GM21619 (cell line): ENCODE data around the gene NFATC1.

ENCODE experiments used
- ATAC-seq: cut with Tn5 transposase; IDR thresholded peaks from one replicate; pipeline ENCODE4 v1.9.1; 2021; ENCODE audit not compliant: unreplicated experiment

Gene NFATC1

DNA sequence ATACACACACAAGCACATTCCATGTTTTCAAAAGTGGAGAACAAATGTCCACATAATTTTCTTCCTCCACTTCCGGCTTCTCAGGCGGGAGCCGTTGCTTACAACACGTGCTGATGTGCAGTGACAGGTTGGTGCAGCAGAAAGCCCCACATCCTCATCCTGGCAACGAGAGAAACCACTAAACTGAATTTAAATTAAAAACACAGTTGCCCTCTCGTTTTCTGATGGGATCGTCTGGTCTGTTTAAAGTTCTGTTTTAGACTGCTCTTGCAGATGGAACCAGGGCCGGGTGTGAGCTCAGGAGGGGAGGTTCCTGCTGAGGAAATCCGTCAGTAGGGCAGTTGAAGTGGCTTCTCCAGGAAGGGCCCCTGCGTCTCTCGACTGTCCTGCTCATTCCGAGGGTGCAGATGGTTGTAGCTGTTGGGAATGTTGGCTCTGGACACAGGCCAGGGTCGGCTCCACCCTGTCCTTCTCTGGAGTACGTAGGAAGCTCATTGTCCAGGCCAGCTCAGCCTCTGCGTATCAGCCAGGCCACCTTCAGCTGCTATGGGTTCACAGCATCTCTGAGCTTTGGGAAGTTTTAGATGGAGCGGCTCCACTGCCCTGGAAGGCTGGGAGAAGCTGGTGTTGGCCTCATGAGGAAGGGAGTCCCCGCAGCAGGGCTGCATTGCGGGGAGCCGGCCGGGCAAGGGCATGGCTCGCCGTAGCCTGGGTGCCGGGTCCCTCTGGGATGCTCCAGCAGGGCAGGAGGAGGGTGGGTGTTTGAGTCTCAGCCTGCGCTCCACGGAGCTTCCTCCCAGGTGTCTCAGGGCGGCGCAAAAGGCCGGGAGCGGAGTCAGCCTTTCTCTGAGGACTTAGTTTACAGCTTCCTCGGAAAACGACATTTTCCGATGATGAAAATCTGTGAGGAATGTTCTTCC is 58.3 kb downstream of the NFATC1 start:
- ATAC-seq, result no peak

DNA sequence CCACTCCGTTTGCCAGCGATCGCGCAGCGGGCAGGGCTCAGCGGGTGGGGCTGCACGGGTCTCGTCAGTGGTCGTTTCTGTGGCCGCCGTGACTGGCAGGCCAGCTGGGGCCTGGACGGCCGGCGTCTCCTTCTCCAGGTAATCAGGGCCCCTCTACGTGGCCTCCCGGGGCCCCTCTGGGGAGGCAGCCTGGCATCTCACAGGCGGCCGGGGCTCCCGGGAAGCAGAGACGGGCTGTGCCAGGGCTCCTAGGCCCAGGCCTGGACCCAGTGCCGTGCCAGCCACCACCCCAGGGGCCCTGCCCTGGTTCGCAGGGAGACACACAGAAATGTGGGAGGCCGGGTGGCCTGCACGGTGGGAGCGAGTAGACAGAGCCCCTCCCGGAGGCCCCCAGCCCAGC is 59.5 kb downstream of the NFATC1 start:
- ATAC-seq, result no peak

DNA sequence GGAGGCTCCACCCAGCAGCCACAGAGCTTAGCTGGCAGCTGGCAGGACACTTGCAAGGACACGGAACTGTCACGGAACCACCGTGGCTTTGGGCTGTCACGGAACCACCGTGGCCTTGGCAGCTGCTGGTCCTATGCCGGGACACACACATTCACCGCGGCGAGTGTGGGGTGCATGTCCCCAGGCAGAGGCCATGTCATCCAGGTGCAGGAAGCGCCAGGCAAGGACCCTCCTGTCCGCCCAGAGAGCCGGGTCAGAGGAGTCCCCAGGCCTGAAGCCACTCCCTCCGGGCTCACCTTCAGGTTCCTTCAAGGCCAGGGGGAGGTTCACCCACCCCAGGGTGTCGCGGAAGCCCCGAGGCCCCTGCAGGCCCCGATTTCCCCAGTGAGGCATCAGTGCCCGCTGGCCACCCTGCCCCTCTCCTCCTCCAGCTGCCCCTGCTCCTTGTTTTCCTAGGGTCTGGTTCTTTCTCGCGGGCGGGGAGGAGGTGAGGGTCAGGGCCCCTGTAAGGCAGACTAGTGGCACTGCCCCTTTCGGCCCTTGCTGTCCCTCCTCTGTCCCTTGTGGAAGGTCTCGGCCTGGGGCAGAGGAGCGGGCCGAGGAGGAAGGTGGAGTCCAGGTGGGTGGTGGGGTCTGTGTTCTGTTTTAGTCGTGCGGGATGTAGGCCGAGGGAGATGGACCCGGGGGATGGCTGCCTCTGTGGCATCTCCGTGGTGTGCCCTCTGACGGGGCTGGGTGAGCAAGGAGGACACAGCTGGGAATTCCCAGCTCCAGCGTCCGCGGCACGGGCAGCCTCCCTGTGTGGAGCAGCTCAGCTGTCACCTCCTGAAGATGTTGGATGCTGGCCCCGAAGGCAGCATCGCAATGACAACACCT is 60.6 kb downstream of the NFATC1 start:
- no peak for ATAC-seq

DNA sequence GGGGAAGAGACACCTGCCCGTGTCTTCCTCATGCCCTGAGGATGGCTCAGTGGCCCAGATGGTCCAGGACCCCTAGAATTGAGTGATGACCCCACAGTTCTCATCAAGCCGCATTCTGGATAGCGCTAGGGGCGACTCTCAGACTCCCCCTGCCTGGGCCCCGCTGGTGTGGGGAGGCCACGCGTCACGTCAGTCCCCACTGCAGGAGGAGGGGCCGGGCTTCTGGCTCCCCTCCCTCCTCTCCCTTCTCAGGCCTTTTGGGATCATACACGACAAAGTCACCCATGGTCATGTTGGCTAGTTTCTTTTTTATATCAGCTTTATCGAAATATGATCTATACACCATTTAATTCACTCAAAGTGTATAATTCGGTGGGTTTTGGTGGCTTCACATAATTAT is 61.5 kb downstream of the NFATC1 start:
- ATAC-seq, result no peak

DNA sequence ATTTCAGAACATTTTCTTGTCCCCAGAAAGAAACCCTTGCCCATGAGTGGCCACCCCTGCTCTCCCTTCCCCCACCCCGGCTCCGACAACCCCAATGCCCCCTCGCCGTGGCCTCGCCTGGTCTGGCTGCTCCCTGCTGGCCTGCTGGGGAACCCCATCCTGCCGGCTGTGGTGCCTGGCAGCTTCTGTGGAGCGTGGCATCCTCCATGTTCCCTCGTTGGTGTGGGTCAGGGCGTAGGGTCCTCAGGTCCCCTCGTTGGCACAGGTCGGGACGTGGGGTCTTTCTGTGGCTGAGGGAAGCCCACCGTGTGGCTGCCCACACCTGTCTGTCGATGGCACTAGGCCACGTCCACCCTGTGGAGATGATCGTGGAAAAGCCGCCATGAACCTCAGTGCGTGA is 61.9 kb downstream of the NFATC1 start:
- ATAC-seq, result no peak

DNA sequence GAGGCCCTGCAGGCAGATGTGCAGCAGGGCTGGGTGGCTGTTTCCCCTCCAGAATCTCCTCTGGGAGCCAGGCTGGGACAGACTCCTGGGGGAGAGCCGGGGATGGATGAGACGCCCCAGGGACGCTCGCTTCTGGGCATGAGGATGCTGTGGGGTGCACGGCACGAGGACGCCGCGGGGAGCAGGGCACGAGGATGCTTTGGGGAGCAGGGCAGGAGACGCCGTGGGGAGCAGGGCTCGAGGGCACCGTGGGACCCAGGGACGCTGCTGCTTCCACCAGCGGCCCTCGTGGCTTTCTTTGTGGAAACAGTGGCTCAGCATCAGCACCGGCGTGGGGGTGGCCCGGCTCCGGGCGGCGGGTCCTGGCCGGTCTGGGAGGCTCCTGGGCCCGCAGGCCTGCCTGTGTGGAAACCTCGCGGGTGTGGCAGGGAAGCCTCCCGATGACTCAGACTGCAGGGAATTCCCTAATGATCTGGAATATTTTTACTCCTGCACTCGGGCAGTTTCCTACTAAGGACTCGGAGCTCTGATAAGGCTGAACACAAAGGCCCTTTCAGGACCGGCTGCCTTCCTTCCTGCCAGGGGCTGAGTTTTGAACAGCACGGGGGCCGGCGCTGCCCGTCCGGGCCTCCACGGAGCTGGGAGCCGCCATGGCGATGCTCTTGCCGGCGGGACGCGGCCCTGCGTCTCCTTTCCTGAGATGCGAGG is 62.6 kb downstream of the NFATC1 start:
- ATAC-seq, result no peak

DNA sequence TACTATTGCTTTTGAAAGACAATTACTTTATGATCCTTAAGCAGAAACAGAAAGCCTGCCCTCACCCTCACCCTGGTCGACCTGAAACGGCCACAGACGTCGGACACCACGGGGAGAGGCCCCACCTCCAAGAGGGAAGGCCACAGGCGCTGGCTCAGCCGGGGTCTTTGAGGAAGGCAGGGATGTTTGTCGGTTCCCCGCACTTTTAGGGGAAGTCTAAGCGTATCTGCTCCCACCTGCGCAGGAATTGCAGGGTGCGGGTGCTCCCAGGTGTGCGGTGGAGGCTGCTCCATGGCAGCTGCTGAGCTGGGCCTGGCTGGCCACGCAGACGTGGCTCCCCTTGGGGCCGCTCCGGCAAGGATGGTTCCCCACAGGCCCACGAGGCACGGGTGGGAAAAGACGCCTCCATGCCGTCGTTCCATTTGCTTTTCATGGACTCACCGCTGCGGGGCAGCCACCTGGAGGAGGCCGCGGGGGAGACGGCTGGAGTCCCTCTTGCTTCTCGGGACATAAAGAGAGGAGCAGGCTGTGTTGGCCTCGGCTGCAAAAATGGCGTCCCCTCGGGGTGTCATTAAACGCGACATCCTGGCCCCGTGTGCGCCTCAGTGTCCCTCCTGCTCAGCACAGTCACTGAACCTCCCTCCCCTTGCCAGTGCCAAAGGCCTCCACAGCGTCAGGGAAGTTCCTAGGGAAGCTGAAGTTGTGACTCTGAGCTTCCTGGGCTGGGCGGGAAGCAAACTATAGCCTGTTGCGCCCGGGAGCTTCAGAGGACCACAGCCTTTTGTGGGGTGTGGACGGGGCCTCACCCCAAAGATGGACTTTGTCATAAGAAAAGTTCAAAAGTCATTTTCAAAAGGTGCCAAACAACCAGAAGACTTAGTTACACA is 63.4 kb downstream of the NFATC1 start:
- no peak for ATAC-seq

DNA sequence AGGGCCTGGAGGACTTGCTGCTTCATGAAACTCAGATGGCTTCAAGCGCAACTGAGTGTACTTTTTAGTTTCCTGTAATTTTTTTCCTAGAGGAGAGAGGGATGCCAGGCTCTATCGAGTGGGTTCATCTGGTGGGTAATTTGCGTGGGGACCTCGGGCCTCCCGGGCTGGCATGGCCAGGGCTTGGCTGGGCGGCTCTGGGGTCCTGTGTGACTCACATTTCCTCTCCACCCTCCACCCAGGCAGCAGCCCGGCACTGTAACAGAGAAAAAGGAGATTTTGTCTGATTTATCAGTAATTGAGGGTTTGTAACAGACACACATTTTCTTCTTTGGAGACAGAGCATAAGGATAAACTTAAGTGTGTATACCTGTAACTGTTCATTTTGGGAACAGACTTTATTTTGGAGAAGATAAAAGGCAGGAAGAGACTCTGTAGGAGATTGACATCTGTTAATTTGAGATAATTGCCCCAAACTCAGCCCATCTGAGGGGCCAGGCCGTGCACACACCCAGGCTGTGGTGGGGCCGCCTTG is 64.3 kb downstream of the NFATC1 start:
- peak; percentile 19 for ATAC-seq

DNA sequence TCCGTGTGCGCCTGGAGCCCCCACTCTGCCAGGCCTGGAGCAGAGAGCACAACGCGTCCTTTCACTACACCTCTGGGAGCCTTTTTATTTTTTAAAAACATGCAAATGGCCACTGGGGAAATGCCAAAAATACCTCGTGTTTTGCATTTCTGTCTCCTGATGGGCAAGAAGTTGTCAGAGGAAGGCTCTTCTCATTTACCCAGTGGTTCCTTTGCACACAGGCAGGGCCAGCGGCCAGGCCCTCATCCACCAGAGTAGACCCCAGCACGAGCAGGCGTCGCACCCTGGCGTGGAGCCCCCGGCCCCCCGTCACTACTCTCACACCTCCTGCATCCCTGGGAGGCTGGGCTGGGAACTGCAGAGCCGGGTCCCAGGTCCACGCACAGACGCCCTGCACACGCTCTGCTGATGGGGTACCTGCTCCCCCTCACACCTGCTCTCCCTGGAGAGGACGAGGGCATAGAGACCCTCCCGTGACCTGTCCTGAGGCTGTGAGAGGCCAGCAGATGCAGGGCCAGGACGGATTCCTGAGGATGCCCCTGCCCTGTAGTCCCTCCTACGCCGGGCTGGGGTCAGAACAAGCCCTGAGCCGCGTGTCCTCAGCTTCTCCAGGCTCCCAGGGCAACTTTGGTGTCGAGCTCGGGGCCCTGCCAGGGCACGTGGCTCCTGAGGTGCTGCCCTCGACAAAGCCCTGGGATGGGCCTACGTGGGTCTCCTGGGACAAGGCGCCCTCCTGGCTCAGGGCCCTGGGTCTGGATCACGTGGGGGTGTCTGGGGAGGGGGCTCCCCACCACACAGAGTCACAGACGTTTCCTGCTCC is 65.0 kb downstream of the NFATC1 start:
- peak; percentile 80 for ATAC-seq

DNA sequence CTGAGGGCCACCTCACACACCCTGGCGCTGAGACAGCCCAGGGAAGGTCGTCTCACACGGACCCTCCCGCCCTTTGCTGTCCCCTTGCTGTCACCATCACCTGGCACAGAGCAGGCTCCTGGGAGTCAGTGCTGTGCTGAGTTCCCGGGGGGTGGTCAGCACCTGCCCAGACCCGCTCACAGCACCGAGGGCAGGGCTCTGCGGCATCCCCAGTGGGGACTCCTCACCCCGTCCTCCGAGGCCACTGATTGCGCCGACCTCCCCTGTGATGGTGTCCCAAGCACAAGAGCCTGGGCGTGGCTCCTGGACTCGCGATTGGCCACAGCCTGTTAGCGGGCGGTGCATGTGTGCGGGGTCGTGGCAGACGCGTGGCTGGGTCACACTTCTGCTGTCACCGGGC is 65.9 kb downstream of the NFATC1 start:
- no peak for ATAC-seq

DNA sequence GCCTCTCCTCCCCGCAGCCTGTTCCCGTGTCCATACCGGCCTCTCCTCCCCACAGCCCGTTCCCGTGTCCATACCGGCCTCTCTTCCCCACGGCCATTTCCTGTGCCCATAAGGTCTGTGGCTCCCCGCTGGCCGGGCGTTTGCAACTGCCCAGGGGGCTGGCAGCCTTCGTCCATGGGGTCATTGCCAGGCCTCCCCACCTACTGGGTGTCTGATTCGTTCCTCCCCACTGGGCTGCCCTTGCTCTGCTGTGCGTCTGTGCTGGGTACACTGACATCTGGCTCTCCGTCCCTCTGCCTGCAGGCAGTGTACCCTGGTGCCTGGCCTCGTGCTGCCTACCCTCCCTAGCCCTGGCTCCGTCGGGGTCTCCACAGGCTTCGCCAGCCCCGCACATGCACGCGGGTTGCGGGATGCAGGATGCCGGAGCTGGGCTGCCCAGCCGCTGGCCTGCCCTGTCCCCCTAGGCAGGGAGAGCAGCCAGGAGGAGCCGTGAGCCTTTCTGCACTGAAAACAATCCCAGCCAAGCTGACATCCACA is 67.8 kb downstream of the NFATC1 start:
- ATAC-seq, result no peak

DNA sequence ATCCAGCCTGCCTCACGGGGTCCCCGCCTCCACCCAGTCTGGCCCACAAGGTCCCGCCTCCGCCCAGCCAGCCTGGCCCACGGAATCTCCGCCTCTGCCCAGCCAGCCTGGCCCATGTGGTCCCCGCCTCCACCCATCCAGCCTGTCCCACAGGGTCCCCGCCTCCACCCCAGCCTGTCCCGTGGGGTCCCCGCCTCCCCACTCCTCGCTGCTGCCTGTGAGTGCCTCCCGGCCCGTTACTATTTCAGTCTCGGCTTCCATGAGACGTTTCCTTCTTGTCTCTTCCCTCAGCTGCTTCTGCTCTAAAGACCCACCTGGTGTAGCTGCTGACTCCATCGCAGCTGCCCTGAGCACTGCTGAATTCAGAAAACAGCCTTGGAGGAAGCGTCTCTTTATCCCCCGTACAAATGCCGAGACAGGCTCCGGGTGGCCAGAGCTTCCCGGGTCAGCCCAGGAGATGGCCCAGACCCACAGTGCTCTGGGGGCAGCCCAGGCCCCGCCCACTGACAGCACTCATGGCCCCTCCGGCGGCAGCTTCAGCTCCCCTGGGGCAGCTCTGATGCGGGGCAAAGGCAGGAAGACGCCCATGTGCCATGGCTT is 69.8 kb downstream of the NFATC1 start:
- peak; percentile 75 for ATAC-seq

DNA sequence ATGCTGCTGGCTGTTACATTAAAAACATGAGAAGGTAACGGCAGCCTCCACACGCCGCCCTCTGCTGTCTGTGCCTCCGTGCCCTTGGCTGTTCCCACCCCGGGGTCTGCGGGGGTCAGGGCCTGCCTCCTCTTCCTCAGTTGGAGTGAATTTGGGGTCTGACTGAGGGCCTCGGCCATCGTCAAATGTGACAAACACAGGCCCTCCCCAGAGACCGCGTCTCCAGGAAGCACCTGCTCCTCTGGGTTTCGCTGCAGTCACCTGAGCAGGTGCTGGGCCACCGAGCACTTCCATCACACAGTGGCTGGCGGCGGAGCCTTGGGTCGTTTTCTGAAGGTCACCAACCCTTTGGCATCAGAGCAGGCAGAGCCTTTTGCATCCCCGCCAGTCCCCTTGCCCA is 70.9 kb downstream of the NFATC1 start:
- peak; percentile 38 for ATAC-seq

DNA sequence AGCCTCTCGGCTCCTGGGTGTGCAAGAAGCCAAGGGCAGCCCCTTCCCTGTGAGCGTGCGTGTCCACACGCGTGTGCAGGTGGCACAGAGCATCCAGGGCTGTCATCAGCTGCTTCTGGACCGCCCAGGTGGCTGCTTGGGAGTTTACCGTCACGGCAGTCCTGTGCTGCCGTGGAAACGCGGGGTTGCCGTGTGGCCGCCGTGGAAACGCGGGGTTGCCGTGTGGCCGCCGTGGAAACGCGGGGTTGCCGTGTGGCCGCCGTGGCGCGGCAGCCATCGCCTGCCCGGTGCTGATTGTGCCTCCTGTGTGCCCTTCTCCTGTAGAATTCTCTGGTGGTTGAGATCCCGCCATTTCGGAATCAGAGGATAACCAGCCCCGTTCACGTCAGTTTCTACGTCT is 71.4 kb downstream of the NFATC1 start:
- ATAC-seq, result no peak

DNA sequence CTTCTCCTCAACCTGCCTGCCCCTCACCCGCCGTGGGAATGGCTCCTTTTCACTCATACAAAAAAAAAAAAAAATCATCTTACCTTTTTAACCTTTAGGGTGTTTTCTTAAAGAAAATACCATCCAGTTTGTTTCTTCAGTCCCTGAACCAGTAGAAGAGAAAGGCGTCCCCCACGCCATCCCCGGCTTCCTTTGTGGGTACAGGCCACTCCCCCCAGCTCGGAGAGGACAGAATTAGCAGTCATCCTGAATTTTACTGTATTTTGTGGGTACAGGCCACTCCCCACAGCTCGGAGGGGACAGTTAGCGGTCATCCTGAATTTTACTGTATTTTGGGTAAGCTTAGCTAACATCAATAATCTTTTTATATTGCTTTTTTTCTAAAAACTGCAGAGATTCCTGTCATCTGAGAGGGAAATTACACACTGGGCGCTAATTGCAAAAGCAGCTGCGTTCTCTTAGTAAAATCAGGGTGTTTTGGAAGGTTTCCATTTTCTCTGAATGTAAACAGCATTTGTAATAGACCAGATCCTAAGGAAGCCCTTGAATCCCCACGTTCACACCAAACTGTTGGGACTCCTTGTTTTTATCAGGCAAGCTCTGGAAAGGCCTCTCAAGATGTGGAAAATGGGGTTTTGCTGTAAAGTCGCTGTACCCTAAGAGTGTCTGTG is 72.5 kb downstream of the NFATC1 start:
- ATAC-seq, result no peak

DNA sequence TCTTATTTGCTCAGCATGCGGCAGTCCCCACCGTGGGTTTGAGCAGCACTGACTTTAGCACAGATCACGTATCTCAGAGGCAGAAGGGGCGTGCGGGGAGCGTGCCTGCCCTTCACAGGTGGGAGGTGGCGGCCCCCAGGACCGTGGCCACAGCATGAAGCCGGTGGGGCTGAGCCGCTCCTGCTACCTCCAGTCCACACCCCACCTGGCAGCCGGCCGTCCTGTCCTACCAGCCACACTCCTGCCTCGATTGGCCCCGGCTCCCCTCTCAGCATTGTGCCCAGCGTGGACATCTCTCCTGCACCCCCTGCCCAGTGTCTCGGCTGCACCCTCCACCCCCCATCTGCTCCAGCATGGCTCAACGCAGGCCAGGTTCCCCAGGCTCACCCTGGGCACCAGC is 73.6 kb downstream of the NFATC1 start:
- ATAC-seq, result no peak

DNA sequence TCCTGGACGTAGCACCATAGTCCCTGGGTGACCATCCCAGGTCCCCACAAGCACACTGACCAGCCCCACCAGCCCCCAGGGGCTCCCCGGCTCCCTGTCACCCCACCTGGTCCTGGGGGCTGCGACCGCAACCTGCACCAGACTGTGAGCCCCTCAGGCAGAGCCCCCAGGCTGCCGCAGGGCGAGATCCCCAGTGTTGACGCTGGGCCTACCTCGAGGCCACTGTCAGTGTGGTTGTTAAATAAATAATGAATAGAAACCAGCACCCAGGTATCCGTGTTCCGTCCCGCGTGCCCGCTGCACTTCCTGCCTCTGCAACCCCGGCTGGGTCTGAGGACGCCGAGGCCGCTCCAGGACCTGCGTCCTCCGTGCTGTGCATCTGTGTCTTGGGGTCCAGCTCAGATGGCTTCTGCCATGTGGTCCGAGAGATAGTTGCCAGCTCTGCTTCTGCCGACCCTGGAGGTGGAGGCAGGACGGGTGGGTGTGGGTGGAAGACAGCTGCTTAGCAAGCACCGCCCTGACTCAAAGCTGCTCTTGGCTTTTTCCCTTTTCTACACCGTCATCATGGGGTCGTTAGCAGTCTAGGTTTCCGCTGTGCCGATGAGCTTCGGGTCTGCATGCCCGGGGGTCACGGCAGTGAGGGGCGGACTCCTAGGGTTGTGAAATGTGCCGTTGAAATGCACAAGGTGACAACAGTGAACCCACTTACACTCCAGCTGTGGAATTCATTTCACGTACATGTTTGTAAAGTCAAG is 74.2 kb downstream of the NFATC1 start:
- ATAC-seq, result no peak
